ENCODE results near the gene NEK5. TPM values are rescaled to one million over a fixed set of nuclear protein-coding genes. Genes with fewer than 3 reads are reported as not detected.
"Not testable (repeated sequence)": the region's sequence is repeated elsewhere in the genome, so short reads cannot be mapped to it uniquely, and the experiment has no call there.

Gene NEK5
- total RNA-seq, 2 donors from 2014 or later: 1.4 to 1.8 TPM

DNA sequence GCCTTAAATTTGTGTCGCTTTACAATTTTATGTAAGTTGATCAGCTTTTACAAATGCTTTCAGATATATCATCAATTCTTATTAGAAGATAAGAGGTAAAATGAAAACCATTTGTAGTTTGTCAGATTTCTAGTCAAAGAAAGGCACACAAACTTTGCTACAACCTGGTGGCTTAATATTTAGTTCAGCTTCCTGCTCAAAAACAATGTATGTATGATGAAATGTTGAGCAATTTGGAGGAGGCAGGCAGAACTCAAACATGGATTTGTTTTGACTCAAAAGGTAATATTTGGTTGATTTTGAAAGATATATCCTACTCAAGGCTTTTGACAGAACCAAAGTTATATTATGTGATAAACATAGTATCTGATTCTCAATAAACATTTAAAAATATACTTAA lies 24.2 kb downstream of the NEK5 start:
- H3K27ac ChIP-seq (ENCODE audit: low read depth, low read length): no peak overlapping the region
- no peaks in the 10 kb centered on the region for H3K4me1 ChIP-seq (ENCODE audit: control insufficient read depth, insufficient read depth, low read length)
- Mint-ChIP-seq H3K4me3 (no peak overlapping the region), H3K36me3 (ENCODE audit: low read depth) (peaks cover 5% of the 10 kb centered on the region), H3K9me3 (peaks cover 18% of the 10 kb centered on the region), H3K27me3 (ENCODE audit: insufficient read depth) (no peaks in the 10 kb centered on the region), H3K27ac (no peak overlapping the region), H3K4me1 (peaks cover 5% of the 10 kb centered on the region)
- H3K36me3 ChIP-seq (ENCODE audit: control insufficient read depth, insufficient read depth, low read length): no peaks in the 10 kb centered on the region
- no peak overlapping the region for H3K4me3 ChIP-seq (ENCODE audit: low read length)
- no peak overlapping the region for H3K9ac ChIP-seq (ENCODE audit: extremely low read depth, low read length, poor library complexity, severe bottlenecking)
- H3K9me3 ChIP-seq (ENCODE audit: control insufficient read depth, low read length): peaks cover 27% of the 10 kb centered on the region
- TF ChIP-seq, protein P1, sequence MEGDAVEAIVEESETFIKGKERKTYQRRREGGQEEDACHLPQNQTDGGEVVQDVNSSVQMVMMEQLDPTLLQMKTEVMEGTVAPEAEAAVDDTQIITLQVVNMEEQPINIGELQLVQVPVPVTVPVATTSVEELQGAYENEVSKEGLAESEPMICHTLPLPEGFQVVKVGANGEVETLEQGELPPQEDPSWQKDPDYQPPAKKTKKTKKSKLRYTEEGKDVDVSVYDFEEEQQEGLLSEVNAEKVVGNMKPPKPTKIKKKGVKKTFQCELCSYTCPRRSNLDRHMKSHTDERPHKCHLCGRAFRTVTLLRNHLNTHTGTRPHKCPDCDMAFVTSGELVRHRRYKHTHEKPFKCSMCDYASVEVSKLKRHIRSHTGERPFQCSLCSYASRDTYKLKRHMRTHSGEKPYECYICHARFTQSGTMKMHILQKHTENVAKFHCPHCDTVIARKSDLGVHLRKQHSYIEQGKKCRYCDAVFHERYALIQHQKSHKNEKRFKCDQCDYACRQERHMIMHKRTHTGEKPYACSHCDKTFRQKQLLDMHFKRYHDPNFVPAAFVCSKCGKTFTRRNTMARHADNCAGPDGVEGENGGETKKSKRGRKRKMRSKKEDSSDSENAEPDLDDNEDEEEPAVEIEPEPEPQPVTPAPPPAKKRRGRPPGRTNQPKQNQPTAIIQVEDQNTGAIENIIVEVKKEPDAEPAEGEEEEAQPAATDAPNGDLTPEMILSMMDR (conservative IDR thresholded peaks at IDR 0.05): no peak
- WGBS, 2 experiments (ENCODE audit: insufficient coverage in 1 of 2, insufficient read length in 1 of 2): no CpG with 5 or more reads among the region's 1 CpG
- no peak for DNase-seq
- no peaks in the 10 kb centered on the region for H3K27me3 ChIP-seq (ENCODE audit: control insufficient read depth, insufficient read depth, low read length, poor library complexity, severe bottlenecking)

DNA sequence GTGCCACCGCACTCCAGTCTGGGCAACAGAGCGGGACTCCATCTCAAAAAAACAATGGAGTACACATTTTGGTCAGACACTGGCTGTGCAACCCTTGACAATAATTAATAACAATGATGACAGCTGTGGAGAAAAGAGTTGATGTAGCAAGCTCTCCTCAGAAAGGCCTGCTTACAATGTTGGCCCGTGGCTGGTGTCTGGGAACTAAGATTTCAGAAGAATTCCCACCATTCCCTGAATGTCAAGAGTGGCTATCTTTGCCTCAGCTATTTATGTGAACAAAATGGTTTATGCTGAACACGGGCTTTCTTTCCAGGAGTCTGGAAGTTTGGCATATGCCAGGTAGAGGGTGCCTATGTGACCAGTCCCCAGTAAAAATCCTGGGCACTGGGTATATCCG lies 25.5 kb downstream of the NEK5 start:
- no peaks in the 10 kb centered on the region for H3K4me1 Mint-ChIP-seq
- no peak overlapping the region for H3K9ac ChIP-seq (ENCODE audit: extremely low read depth, low read length, poor library complexity, severe bottlenecking)
- no peak overlapping the region for H3K4me3 Mint-ChIP-seq
- no peaks in the 10 kb centered on the region for H3K36me3 ChIP-seq (ENCODE audit: control insufficient read depth, insufficient read depth, low read length)
- H3K27ac Mint-ChIP-seq: no peak overlapping the region
- no peaks in the 10 kb centered on the region for H3K27me3 Mint-ChIP-seq (ENCODE audit: insufficient read depth)
- H3K27me3 ChIP-seq (ENCODE audit: control insufficient read depth, insufficient read depth, low read length, poor library complexity, severe bottlenecking): no peaks in the 10 kb centered on the region
- no peaks in the 10 kb centered on the region for H3K36me3 Mint-ChIP-seq (ENCODE audit: low read depth)
- no peak for DNase-seq
- no peaks in the 10 kb centered on the region for H3K4me1 ChIP-seq (ENCODE audit: control insufficient read depth, insufficient read depth, low read length)
- H3K27ac ChIP-seq (ENCODE audit: low read depth, low read length): no peak overlapping the region
- H3K9me3 Mint-ChIP-seq: peaks cover 7% of the 10 kb centered on the region
- 94 to 96% methylated on average over 5 of the region's 5 CpGs for WGBS, 2 experiments (ENCODE audit: insufficient coverage in 1 of 2, insufficient read length in 1 of 2)
- no peak overlapping the region for H3K4me3 ChIP-seq (ENCODE audit: low read length)
- TF ChIP-seq, protein P1 (conservative IDR thresholded peaks at IDR 0.05): no peak
- peaks cover 15% of the 10 kb centered on the region for H3K9me3 ChIP-seq (ENCODE audit: control insufficient read depth, low read length)

DNA sequence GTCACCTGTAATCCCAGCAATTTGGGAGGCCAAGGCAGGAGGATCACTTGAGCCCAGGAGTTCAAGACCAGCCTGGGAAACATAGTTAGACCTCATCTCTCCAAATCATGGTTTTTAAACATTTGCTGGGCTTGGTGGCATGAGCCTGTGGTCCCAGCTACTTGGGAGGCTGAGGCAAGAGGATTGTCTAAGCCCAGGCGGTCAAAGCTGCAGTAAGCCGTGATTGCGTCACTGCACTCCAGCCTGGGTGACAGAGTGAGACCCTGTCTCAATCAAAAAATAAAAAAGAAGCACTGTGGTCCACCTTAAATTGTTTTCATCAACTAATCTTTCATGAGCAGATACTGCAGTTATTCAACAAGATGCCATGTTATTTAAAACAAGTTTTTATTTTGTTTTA lies 26.4 kb downstream of the NEK5 start:
- H3K36me3 ChIP-seq (ENCODE audit: control insufficient read depth, insufficient read depth, low read length); H3K36me3 Mint-ChIP-seq (ENCODE audit: low read depth); H3K9ac ChIP-seq (ENCODE audit: extremely low read depth, low read length, poor library complexity, severe bottlenecking); H3K4me1 ChIP-seq (ENCODE audit: control insufficient read depth, insufficient read depth, low read length); H3K27me3 Mint-ChIP-seq (ENCODE audit: insufficient read depth); H3K27ac ChIP-seq (ENCODE audit: low read depth, low read length); H3K27ac Mint-ChIP-seq; H3K9me3 ChIP-seq (ENCODE audit: control insufficient read depth, low read length); DNase-seq; H3K4me3 Mint-ChIP-seq; H3K4me3 ChIP-seq (ENCODE audit: low read length); H3K4me1 Mint-ChIP-seq; H3K27me3 ChIP-seq (ENCODE audit: control insufficient read depth, insufficient read depth, low read length, poor library complexity, severe bottlenecking); H3K9me3 Mint-ChIP-seq: not testable (repeated sequence)
- 94 to 97% methylated on average over 3 of the region's 3 CpGs for WGBS, 2 experiments (ENCODE audit: insufficient coverage in 1 of 2, insufficient read length in 1 of 2)

DNA sequence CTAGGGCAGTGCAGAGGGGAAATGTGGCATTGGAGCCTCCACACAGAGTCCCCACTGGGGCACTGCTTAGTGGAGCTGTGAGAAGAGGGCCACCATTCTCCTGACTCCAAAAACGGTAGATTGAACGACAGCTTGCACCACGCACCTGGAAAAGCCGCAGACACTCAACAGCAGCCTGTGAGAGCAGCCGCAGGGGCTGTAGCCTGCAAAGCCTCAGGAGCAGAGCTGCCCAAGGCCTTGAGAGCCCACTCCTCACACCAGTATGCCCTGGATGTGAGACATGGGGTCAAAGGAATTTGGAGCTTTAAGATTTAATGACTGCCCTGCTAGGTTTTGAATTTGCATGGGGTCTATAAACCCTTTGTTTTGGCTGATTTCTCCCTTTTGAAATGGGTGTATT lies 31.7 kb downstream of the NEK5 start:
- TF ChIP-seq, protein P1 (conservative IDR thresholded peaks at IDR 0.05): no peak

More for the DNA sequence above, 31.7 kb downstream of the NEK5 start:
- Histone ChIP-seq H3K9ac (ENCODE audit: extremely low read depth, low read length, poor library complexity, severe bottlenecking) (no peak overlapping the region), H3K27me3 (ENCODE audit: control insufficient read depth, insufficient read depth, low read length, poor library complexity, severe bottlenecking) (no peaks in the 10 kb centered on the region), H3K36me3 (ENCODE audit: control insufficient read depth, insufficient read depth, low read length) (no peaks in the 10 kb centered on the region), H3K27ac (ENCODE audit: low read depth, low read length) (no peak overlapping the region), H3K9me3 (ENCODE audit: control insufficient read depth, low read length) (peaks cover 13% of the 10 kb centered on the region), H3K4me3 (ENCODE audit: low read length) (no peak overlapping the region), H3K4me1 (ENCODE audit: control insufficient read depth, insufficient read depth, low read length) (no peaks in the 10 kb centered on the region)
- H3K4me3 Mint-ChIP-seq: no peak overlapping the region
- WGBS, 2 experiments (ENCODE audit: insufficient coverage in 1 of 2, insufficient read length in 1 of 2): 95 to 100% methylated on average over 5 of the region's 5 CpGs
- H3K36me3 Mint-ChIP-seq (ENCODE audit: low read depth): no peaks in the 10 kb centered on the region
- peaks cover 4% of the 10 kb centered on the region for H3K27me3 Mint-ChIP-seq (ENCODE audit: insufficient read depth)
- no peak overlapping the region for H3K27ac Mint-ChIP-seq
- DNase-seq: no peak
- H3K9me3 Mint-ChIP-seq: peaks cover 14% of the 10 kb centered on the region
- H3K4me1 Mint-ChIP-seq: peaks cover 7% of the 10 kb centered on the region
